Activated B cell treated with CpG ODN at 0.5 μM for 24 hours (primary cell): ENCODE measurements around the gene TSPAN9. TPM values are rescaled to one million over a fixed set of nuclear protein-coding genes. Genes with fewer than 3 reads are reported as not detected.

Experiments
- ATAC-seq: fragments of 200-7000 bp; cut with Tn5 transposase; one replicate; pipeline ENCODE4 v1.10.0; 2021; ENCODE audit warnings: low read depth, mild to moderate bottlenecking, moderate library complexity
- CTCF ChIA-PET: fragments of 350-600 bp; sonication (Branson Sonifier 250); formaldehyde crosslinking; loops from one replicate; lab custom pipeline; 2021; ENCODE audit warnings: antibody characterized with exemption; lab: Charles Lee
- POLR2A ChIA-PET: fragments of 350-600 bp; sonication (Branson Sonifier 250); formaldehyde crosslinking; loops from one replicate; lab custom pipeline; 2021; ENCODE audit warnings: antibody characterized with exemption; lab: Charles Lee
- DNase-seq: peaks from one replicate; pipeline ENCODE4 v3.0.0; 2022
- H3K27ac Mint-ChIP-seq: one replicate; pipeline ENCODE4 v1.8.0; 2020; ENCODE audit warnings: mixed read lengths
- H3K27me3 Mint-ChIP-seq: one replicate; pipeline ENCODE4 v1.8.0; 2021; ENCODE audit warnings: mixed read lengths
- H3K36me3 Mint-ChIP-seq: one replicate; pipeline ENCODE4 v1.8.0; 2021; ENCODE audit warnings: low read depth, mixed read lengths
- H3K4me1 Mint-ChIP-seq: one replicate; pipeline ENCODE4 v1.8.0; 2021; ENCODE audit warnings: mixed read lengths
- H3K4me3 Mint-ChIP-seq: one replicate; pipeline ENCODE4 v1.8.0; 2020; ENCODE audit warnings: mild to moderate bottlenecking, mixed read lengths
- H3K9me3 Mint-ChIP-seq: one replicate; pipeline ENCODE4 v1.8.0; 2020; ENCODE audit warnings: mixed read lengths
- intact Hi-C: fragments of 100-400 bp; cut with micrococcal nuclease; formaldehyde crosslinking; loops from one replicate; pipeline ENCODE4 v1.15.1; 2024
- total RNA-seq: library from RNA; stranded (reverse); gene quantifications from 2 replicates; pipeline ENCODE4 v1.2.3, GENCODE V29; 2022
- TF ChIP-seq, protein P1 (sequence below): fragments of 200-600 bp; IDR thresholded peaks from one replicate; pipeline ENCODE4 v1.8.0; 2022; ENCODE audit warnings: antibody characterized with exemption, mild to moderate bottlenecking

The TSPAN9 gene
- total RNA-seq, 1 donor from 2014 or later: 0.20 TPM

DNA sequence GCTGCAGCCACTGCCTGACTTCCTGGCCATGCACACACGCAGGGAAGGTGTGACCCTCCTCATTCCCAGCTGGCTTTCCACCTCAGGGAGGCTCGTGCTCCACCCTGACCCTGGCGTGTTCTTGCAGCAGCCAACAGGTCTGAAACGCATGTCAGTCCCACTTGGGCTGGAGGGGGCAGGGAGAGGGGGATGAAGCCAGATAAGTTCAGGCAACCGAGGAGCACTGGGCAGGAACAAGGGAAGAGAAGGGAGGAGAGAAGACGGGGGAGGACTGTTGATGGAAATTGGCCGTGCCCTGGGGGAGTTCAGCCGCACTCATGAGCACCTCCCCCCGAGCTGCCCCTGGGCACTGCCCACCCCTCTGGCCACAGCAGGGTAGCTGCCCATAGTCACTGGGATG, 231.4 kb downstream of the TSPAN9 start:
- Mint-ChIP-seq H3K4me1 (no peaks in the 10 kb centered on the region), H3K27ac (no peak overlapping the region), H3K4me3 (no peak overlapping the region), H3K27me3 (peaks cover 15% of the 10 kb centered on the region), H3K36me3 (no peaks in the 10 kb centered on the region), H3K9me3 (no peaks in the 10 kb centered on the region)
- ATAC-seq (no peak), DNase-seq (no peak)
- TF ChIP-seq, protein P1, sequence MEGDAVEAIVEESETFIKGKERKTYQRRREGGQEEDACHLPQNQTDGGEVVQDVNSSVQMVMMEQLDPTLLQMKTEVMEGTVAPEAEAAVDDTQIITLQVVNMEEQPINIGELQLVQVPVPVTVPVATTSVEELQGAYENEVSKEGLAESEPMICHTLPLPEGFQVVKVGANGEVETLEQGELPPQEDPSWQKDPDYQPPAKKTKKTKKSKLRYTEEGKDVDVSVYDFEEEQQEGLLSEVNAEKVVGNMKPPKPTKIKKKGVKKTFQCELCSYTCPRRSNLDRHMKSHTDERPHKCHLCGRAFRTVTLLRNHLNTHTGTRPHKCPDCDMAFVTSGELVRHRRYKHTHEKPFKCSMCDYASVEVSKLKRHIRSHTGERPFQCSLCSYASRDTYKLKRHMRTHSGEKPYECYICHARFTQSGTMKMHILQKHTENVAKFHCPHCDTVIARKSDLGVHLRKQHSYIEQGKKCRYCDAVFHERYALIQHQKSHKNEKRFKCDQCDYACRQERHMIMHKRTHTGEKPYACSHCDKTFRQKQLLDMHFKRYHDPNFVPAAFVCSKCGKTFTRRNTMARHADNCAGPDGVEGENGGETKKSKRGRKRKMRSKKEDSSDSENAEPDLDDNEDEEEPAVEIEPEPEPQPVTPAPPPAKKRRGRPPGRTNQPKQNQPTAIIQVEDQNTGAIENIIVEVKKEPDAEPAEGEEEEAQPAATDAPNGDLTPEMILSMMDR: no peak
- ChIA-PET POLR2A (interaction anchor here (0.5 kb wide), 1 partner anchor 1061 kb away, joined by 3 read pairs; no protein-coding TSS in a partner anchor), CTCF (no interaction called here)
- intact Hi-C loops: no loop called here

DNA sequence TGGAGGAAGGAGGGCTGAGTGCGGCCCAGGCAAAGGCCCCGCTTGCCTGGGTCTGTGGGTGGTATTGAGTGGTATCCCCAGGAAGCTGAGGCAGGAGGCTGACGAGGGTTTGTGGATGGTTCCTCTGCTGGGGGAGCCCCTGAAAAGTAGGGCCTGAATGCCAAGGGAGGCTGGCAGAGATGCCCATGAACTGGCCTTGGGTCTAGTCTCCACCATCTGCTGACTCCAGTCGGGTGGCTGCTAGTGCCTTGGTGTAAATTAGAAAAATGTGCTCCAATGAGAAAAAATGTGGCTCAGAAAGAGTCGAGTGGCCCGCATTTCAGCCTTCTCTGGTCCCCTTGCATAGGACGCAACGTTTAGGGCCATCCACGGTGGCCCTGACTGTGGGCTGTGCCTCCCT, 232.6 kb downstream of the TSPAN9 start:
- CTCF ChIA-PET: interaction anchor here (1.2 kb wide), 1 partner anchor 10 kb away, joined by 4 read pairs; no protein-coding TSS in a partner anchor
- H3K27ac Mint-ChIP-seq: no peak overlapping the region
- H3K27me3 Mint-ChIP-seq: peaks cover 15% of the 10 kb centered on the region
- H3K4me1 Mint-ChIP-seq: no peaks in the 10 kb centered on the region
- no peaks in the 10 kb centered on the region for H3K36me3 Mint-ChIP-seq
- TF ChIP-seq, protein P1: no peak
- H3K4me3 Mint-ChIP-seq: no peak overlapping the region
- no peaks in the 10 kb centered on the region for H3K9me3 Mint-ChIP-seq
- DNase-seq (no peak), ATAC-seq (no peak)
- POLR2A ChIA-PET: no interaction called here
- intact Hi-C loops: no loop called here

DNA sequence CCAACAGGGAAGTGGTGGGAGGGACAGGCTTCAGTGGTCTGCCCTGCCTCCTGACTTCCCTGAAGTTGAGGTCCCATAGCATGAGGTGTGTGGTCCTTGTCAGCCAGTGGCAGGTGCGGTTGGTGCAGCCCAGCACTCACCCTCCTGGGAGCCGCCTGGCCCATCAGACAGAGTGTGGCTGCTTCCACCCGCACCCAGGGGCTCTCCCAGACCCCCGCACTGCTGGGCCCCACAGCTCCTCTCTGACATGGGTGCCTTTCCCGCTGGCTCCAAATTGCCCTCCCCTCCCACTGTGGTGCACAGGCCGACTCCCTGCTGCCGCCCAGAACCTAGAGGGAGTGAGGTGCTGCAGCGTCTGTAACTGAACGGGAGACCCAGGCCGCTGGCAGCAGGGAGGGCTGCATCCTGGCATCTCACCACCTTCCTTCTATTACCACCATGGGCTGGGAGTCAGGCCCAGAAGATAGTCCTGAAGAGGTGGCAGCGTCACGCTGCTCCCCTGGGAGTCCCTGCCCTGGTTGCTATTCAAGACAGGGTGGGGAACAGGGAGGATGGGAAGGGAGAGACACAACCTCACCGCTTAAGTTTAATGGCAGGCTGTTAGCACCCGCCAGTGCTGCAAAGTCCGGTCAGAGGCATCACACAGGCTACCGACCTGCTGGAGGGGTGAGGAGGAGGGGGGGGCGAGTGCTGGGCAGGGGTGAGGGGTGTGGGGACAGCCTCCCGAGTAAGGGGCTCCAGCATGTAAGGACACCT, 233.3 kb downstream of the TSPAN9 start:
- Mint-ChIP-seq H3K27ac (no peak overlapping the region), H3K36me3 (no peaks in the 10 kb centered on the region), H3K4me1 (no peaks in the 10 kb centered on the region), H3K9me3 (no peaks in the 10 kb centered on the region), H3K4me3 (no peak overlapping the region), H3K27me3 (peaks cover 14% of the 10 kb centered on the region)
- TF ChIP-seq, protein P1: no peak
- intact Hi-C loops: no loop called here
- CTCF ChIA-PET: interaction anchor here (1.2 kb wide), 1 partner anchor 10 kb away, joined by 4 read pairs; no protein-coding TSS in a partner anchor
- POLR2A ChIA-PET: no interaction called here
- DNase-seq: no peak
- ATAC-seq: no peak

DNA sequence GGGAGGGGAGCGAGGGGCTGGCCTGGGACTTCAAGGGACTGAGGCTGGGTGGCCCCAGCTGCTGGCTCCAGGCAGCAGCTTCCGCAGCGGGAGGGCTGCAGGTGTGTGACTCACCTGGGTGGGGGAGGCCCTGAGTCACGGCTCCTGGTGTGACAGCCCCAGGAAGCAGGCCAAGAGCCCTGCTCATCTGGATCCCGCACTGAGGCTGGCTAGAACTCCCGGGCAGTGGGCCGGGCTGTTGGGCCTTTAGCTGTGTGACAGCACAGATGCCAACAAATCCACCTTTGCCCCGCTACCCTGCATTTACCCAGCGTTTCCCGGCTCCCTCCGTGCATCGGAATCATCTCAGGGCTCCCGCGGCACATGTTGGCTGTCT, 233.8 kb downstream of the TSPAN9 start:
- H3K9me3 Mint-ChIP-seq: no peaks in the 10 kb centered on the region
- ATAC-seq (no peak), DNase-seq (no peak)
- peaks cover 14% of the 10 kb centered on the region for H3K27me3 Mint-ChIP-seq
- POLR2A ChIA-PET: no interaction called here
- CTCF ChIA-PET: no interaction called here
- H3K4me1 Mint-ChIP-seq: no peaks in the 10 kb centered on the region
- no peak overlapping the region for H3K4me3 Mint-ChIP-seq
- TF ChIP-seq, protein P1: no peak
- H3K27ac Mint-ChIP-seq: no peak overlapping the region
- intact Hi-C loops: no loop called here
- H3K36me3 Mint-ChIP-seq: no peaks in the 10 kb centered on the region

DNA sequence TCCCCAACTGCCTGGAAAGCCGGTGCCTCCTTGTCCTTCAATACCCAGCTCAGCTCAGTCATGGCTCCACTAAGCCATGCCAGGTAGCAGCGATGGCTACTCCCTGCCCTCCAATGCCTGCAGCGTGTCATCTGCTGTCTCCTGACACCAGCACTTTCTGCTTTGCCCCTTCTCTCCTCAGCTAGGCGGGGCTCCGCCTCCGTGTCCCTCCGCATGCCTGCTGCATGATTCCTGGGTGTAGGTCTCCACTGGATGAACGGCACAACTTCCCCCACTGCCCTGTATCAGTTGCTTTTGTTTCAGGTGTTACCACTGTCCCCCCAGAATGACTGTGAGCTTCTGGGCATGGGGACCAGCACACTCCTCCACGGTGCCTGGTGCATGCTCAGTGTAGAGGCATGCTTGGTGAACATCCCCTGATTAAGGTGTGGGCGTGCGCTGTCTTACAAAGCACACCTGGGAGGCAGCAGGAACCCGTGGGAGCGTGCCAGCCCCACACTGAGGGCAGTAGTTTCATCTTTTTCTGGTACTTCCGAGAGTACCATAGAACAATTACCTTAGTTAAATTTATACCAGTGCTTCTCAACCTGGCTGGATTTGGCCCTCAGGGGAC, 234.4 kb downstream of the TSPAN9 start:
- Mint-ChIP-seq H3K27ac (no peak overlapping the region), H3K9me3 (no peaks in the 10 kb centered on the region), H3K36me3 (no peaks in the 10 kb centered on the region), H3K27me3 (peaks cover 14% of the 10 kb centered on the region), H3K4me3 (no peak overlapping the region), H3K4me1 (no peaks in the 10 kb centered on the region)
- CTCF ChIA-PET: no interaction called here
- DNase-seq (no peak), ATAC-seq (no peak)
- TF ChIP-seq, protein P1: no peak
- POLR2A ChIA-PET: no interaction called here
- intact Hi-C loops: no loop called here
